ENCODE data around the gene AGBL4. TPM values are rescaled to one million over a fixed set of nuclear protein-coding genes. Genes with fewer than 3 reads are reported as not detected.
A peak's percentile ranks its signal among the peaks of the same experiment; 100 is the strongest.

The AGBL4 gene
- total and polyA plus RNA-seq, 7 experiments from 2014 or later, result 0.27 TPM; not detected in 6

- DNase-seq (no peak), ATAC-seq (no peak)
- Mint-ChIP-seq H3K4me1 (peaks cover 0 to 3% (median 0%) of the 10 kb centered on the region in 7 donors), H3K9me3 (no peaks in the 10 kb centered on the region), H3K36me3 (no peaks in the 10 kb centered on the region), H3K27ac (peak overlapping the region in 1 of 9 donors; percentile 4), H3K27me3 (peaks cover 0 to 4% (median 0%) of the 10 kb centered on the region in 5 donors), H3K4me3 (no peak overlapping the region)
- intact Hi-C loops (cut with micrococcal nuclease), result no loop called here
- Histone ChIP-seq H3K4me3 (ENCODE audit: low read length) (no peak overlapping the region), H3K4me1 (ENCODE audit: control insufficient read depth in 2 of 2, insufficient read depth in 2 of 2, low read length in 2 of 2) (no peaks in the 10 kb centered on the region), H3K36me3 (ENCODE audit: control insufficient read depth in 2 of 3, insufficient read depth in 3 of 3, low read length in 3 of 3) (no peaks in the 10 kb centered on the region), H3K27me3 (ENCODE audit: control insufficient read depth in 2 of 2, insufficient read depth in 2 of 2, low read length in 2 of 2) (no peaks in the 10 kb centered on the region), H3K9me3 (ENCODE audit: control insufficient read depth in 2 of 3, low read length in 3 of 3) (no peaks in the 10 kb centered on the region), H3K27ac (ENCODE audit: low read depth, low read length) (no peak overlapping the region)
- CTCF ChIA-PET, result no interaction called here
- POLR2A ChIA-PET, result no interaction called here
Observed at GRCh38 chr1:48687282-48688045, 1336.3 kb downstream of the AGBL4 start.

- no peaks in the 10 kb centered on the region for H3K9me3 Mint-ChIP-seq
- peaks cover 0 to 2% (median 0%) of the 10 kb centered on the region in 7 donors for H3K4me1 Mint-ChIP-seq
- H3K27me3 Mint-ChIP-seq, result peaks cover 0 to 4% (median 0%) of the 10 kb centered on the region in 5 donors
- H3K27ac Mint-ChIP-seq, result no peak overlapping the region
- H3K4me3 Mint-ChIP-seq, result no peak overlapping the region
- no peaks in the 10 kb centered on the region for H3K36me3 ChIP-seq (ENCODE audit: control insufficient read depth in 2 of 3, insufficient read depth in 3 of 3, low read length in 3 of 3)
- no peaks in the 10 kb centered on the region for H3K36me3 Mint-ChIP-seq
- no peaks in the 10 kb centered on the region for H3K4me1 ChIP-seq (ENCODE audit: control insufficient read depth in 2 of 2, insufficient read depth in 2 of 2, low read length in 2 of 2)
- ChIA-PET CTCF (interaction anchor here (1.4 kb wide), 1 partner anchor 9 kb away, joined by 4 read pairs; no protein-coding TSS in a partner anchor), POLR2A (no interaction called here)
- no peaks in the 10 kb centered on the region for H3K9me3 ChIP-seq (ENCODE audit: control insufficient read depth in 2 of 3, low read length in 3 of 3)
- H3K27me3 ChIP-seq (ENCODE audit: control insufficient read depth in 2 of 2, insufficient read depth in 2 of 2, low read length in 2 of 2), result no peaks in the 10 kb centered on the region
- ATAC-seq, result no peak
- intact Hi-C loops (cut with micrococcal nuclease), result no loop called here
- no peak overlapping the region for H3K4me3 ChIP-seq (ENCODE audit: low read length)
- no peak for DNase-seq
- no peak overlapping the region for H3K27ac ChIP-seq (ENCODE audit: low read depth, low read length)
Observed at GRCh38 chr1:48686159-48686558, 1337.6 kb downstream of the AGBL4 start.

GRCh38 chr1:48684381-48684780, 1339.4 kb downstream of the AGBL4 start:
- H3K27me3 ChIP-seq (ENCODE audit: control insufficient read depth in 2 of 2, insufficient read depth in 2 of 2, low read length in 2 of 2), result no peaks in the 10 kb centered on the region
- H3K9me3 ChIP-seq (ENCODE audit: control insufficient read depth in 2 of 3, low read length in 3 of 3), result no peaks in the 10 kb centered on the region
- Mint-ChIP-seq H3K9me3 (no peaks in the 10 kb centered on the region), H3K36me3 (no peaks in the 10 kb centered on the region), H3K4me3 (no peak overlapping the region), H3K4me1 (peaks cover 0 to 1% (median 0%) of the 10 kb centered on the region in 7 donors), H3K27ac (no peak overlapping the region), H3K27me3 (peaks cover 0 to 4% (median 0%) of the 10 kb centered on the region in 5 donors)
- intact Hi-C loops (cut with micrococcal nuclease), result no loop called here
- H3K27ac ChIP-seq (ENCODE audit: low read depth, low read length), result no peak overlapping the region
- CTCF ChIA-PET, result no interaction called here
- POLR2A ChIA-PET, result no interaction called here
- no peaks in the 10 kb centered on the region for H3K36me3 ChIP-seq (ENCODE audit: control insufficient read depth in 2 of 3, insufficient read depth in 3 of 3, low read length in 3 of 3)
- no peaks in the 10 kb centered on the region for H3K4me1 ChIP-seq (ENCODE audit: control insufficient read depth in 2 of 2, insufficient read depth in 2 of 2, low read length in 2 of 2)
- DNase-seq (no peak), ATAC-seq (no peak)
- H3K4me3 ChIP-seq (ENCODE audit: low read length), result no peak overlapping the region

- no peak overlapping the region for H3K4me3 ChIP-seq (ENCODE audit: low read length)
- Mint-ChIP-seq H3K9me3 (no peaks in the 10 kb centered on the region), H3K36me3 (no peaks in the 10 kb centered on the region), H3K27me3 (peaks cover 0 to 4% (median 0%) of the 10 kb centered on the region in 5 donors), H3K4me1 (peaks cover 0 to 1% (median 0%) of the 10 kb centered on the region in 7 donors), H3K4me3 (no peak overlapping the region), H3K27ac (no peak overlapping the region)
- no peaks in the 10 kb centered on the region for H3K27me3 ChIP-seq (ENCODE audit: control insufficient read depth in 2 of 2, insufficient read depth in 2 of 2, low read length in 2 of 2)
- DNase-seq (no peak), ATAC-seq (no peak)
- no peaks in the 10 kb centered on the region for H3K9me3 ChIP-seq (ENCODE audit: control insufficient read depth in 2 of 3, low read length in 3 of 3)
- ChIA-PET CTCF (no interaction called here), POLR2A (no interaction called here)
- intact Hi-C loops (cut with micrococcal nuclease), result no loop called here
- H3K4me1 ChIP-seq (ENCODE audit: control insufficient read depth in 2 of 2, insufficient read depth in 2 of 2, low read length in 2 of 2), result no peaks in the 10 kb centered on the region
- H3K36me3 ChIP-seq (ENCODE audit: control insufficient read depth in 2 of 3, insufficient read depth in 3 of 3, low read length in 3 of 3), result no peaks in the 10 kb centered on the region
- no peak overlapping the region for H3K27ac ChIP-seq (ENCODE audit: low read depth, low read length)
Observed at GRCh38 chr1:48683839-48684238, 1339.9 kb downstream of the AGBL4 start.

- no peak for DNase-seq
- peaks cover 0 to 6% (median 0%) of the 10 kb centered on the region in 7 donors for H3K4me1 Mint-ChIP-seq
- no peaks in the 10 kb centered on the region for H3K36me3 Mint-ChIP-seq
- H3K9me3 ChIP-seq (ENCODE audit: control insufficient read depth in 2 of 3, low read length in 3 of 3), result no peaks in the 10 kb centered on the region
- ChIA-PET POLR2A (no interaction called here), CTCF (no interaction called here)
- no peak overlapping the region for H3K4me3 ChIP-seq (ENCODE audit: low read length)
- no peaks in the 10 kb centered on the region for H3K4me1 ChIP-seq (ENCODE audit: control insufficient read depth in 2 of 2, insufficient read depth in 2 of 2, low read length in 2 of 2)
- ATAC-seq, result no peak
- no peak overlapping the region for H3K27ac ChIP-seq (ENCODE audit: low read depth, low read length)
- intact Hi-C loops (cut with micrococcal nuclease), result no loop called here
- H3K27me3 Mint-ChIP-seq, result peaks cover 0 to 10% (median 3%) of the 10 kb centered on the region in 5 donors
- no peaks in the 10 kb centered on the region for H3K9me3 Mint-ChIP-seq
- H3K27ac Mint-ChIP-seq, result peak overlapping the region in 1 of 9 donors; percentile 60
- no peaks in the 10 kb centered on the region for H3K36me3 ChIP-seq (ENCODE audit: control insufficient read depth in 2 of 3, insufficient read depth in 3 of 3, low read length in 3 of 3)
- no peak overlapping the region for H3K4me3 Mint-ChIP-seq
- no peaks in the 10 kb centered on the region for H3K27me3 ChIP-seq (ENCODE audit: control insufficient read depth in 2 of 2, insufficient read depth in 2 of 2, low read length in 2 of 2)
Observed at GRCh38 chr1:48681476-48682305, 1342.1 kb downstream of the AGBL4 start.

GRCh38 chr1:48680411-48681035, 1343.2 kb downstream of the AGBL4 start:
- no peaks in the 10 kb centered on the region for H3K27me3 ChIP-seq (ENCODE audit: control insufficient read depth in 2 of 2, insufficient read depth in 2 of 2, low read length in 2 of 2)
- Mint-ChIP-seq H3K27ac (no peak overlapping the region), H3K27me3 (peaks cover 0 to 12% (median under 1%) of the 10 kb centered on the region in 5 donors), H3K4me1 (peaks cover 0 to 6% (median 0%) of the 10 kb centered on the region in 7 donors), H3K36me3 (no peaks in the 10 kb centered on the region), H3K9me3 (no peaks in the 10 kb centered on the region), H3K4me3 (no peak overlapping the region)
- intact Hi-C loops (cut with micrococcal nuclease), result no loop called here
- no peaks in the 10 kb centered on the region for H3K36me3 ChIP-seq (ENCODE audit: control insufficient read depth in 2 of 3, insufficient read depth in 3 of 3, low read length in 3 of 3)
- POLR2A ChIA-PET, result no interaction called here
- DNase-seq, result no peak
- H3K9me3 ChIP-seq (ENCODE audit: control insufficient read depth in 2 of 3, low read length in 3 of 3), result no peaks in the 10 kb centered on the region
- H3K4me3 ChIP-seq (ENCODE audit: low read length), result no peak overlapping the region
- H3K27ac ChIP-seq (ENCODE audit: low read depth, low read length), result no peak overlapping the region
- CTCF ChIA-PET, result interaction anchor here (0.6 kb wide), 1 partner anchor 14 kb away, joined by 3 read pairs; no protein-coding TSS in a partner anchor
- ATAC-seq, result no peak
- H3K4me1 ChIP-seq (ENCODE audit: control insufficient read depth in 2 of 2, insufficient read depth in 2 of 2, low read length in 2 of 2), result no peaks in the 10 kb centered on the region

Measured in naive thymus-derived CD4-positive, alpha-beta T cell (primary cell).